ENCODE measurements around the gene NRXN3.

GRCh38 chr14:79117561-79117960, 947.4 kb downstream of the NRXN3 start:
- TF ChIP-seq POLR2A (IDR thresholded peaks at IDR 0.05) (no peak), CTCF (IDR thresholded peaks at IDR 0.05) (no peak), EP300 (IDR thresholded peaks at IDR 0.05; ENCODE audit: low read depth) (no peak)
